Motor neuron (in vitro differentiated cells): ENCODE data around the gene CTTNBP2. TPM values are rescaled to one million over a fixed set of nuclear protein-coding genes. Genes with fewer than 3 reads are reported as not detected.

Source experiments
- ATAC-seq, 8 experiments: fragments of 200-7000 bp; cut with Tn5 transposase; replicated peaks in 6 of 8; 2 replicates each; pipeline ENCODE4 v1.8.0; 2021; ENCODE audit warnings: mild to moderate bottlenecking in 8 of 8, moderate library complexity in 8 of 8
- H3K27ac ChIP-seq, 2 donors: fragments of 250-450 bp; sonication (Bioruptor Pico); 2 replicates each; pipeline ENCODE4 v1.9.0; 2021; ENCODE audit warnings: antibody characterized with exemption in 2 of 2, mild to moderate bottlenecking in 2 of 2, moderate library complexity in 1 of 2
- H3K4me1 ChIP-seq, 2 donors: fragments of 250-450 bp; sonication (Bioruptor Pico); replicated peaks in 1 of 2; 2 replicates each; pipeline ENCODE4 v1.6.1; 2021; ENCODE audit warnings: antibody characterized with exemption in 2 of 2, mild to moderate bottlenecking in 2 of 2, moderate library complexity in 1 of 2
- H3K4me3 ChIP-seq, 5 donors: fragments of 250-450 bp; sonication (Bioruptor Pico); 2 replicates each; pipeline ENCODE4 v1.9.0; 2021; ENCODE audit warnings: antibody characterized with exemption in 5 of 5, mild to moderate bottlenecking in 5 of 5, moderate library complexity in 4 of 5
- WGBS, 10 experiments: fragments of 450-650 bp; shearing (Covaris generic); methylation state at CpG; one replicate each; pipeline ENCODE4 v1.0.0; 2022; 5-methylcytosine and 5-hydroxymethylcytosine counted together
- in situ Hi-C, 9 experiments: fragments of 400-800 bp; cut with MboI; loops; one replicate each; pipeline ENCODE4 v1.15.0; 2021; ENCODE audit warnings: low sequenced_read_pairs in 9 of 9, low pct_unique_long_range_greater_than_20kb in 2 of 9; ENCODE audit not compliant: unreplicated experiment in 9 of 9
- total RNA-seq, 8 experiments: library from RNA; unstranded; fragments of 300-600 nt; gene quantifications; 2 replicates each; pipeline versions ENCODE4 v1.2.3 to v1.2.4, GENCODE V29; 2022

CTTNBP2 gene
- total RNA-seq, 8 experiments from 2014 or later = 0.10 to 13.7 (median 12.6) TPM; not detected in 1

- in situ Hi-C loops = loop anchor here in 3 of 9 experiments (25.0 kb wide), 2 partner anchors 245 to 770 kb away; no protein-coding TSS in a partner anchor
- no peaks in the 10 kb centered on the region for H3K4me1 ChIP-seq
- ATAC-seq = no peak
- no peak overlapping the region for H3K27ac ChIP-seq
- no peak overlapping the region for H3K4me3 ChIP-seq
These were observed 166.2 kb downstream of the CTTNBP2 start for GRCh38 chr7:117707080-117707479.

GRCh38 chr7:117706210-117706609 lies 167.0 kb downstream of the CTTNBP2 start:
- in situ Hi-C loops = loop anchor here in 3 of 9 experiments (25.0 kb wide), 2 partner anchors 244 to 769 kb away; no protein-coding TSS in a partner anchor
- WGBS, 10 experiments = 0 to 100% (median 66%) methylated on average over 1 to 2 of the region's 2 CpGs; no CpG with 5 or more reads in 2 of the 10 experiments
- no peak overlapping the region for H3K27ac ChIP-seq
- no peaks in the 10 kb centered on the region for H3K4me1 ChIP-seq
- ATAC-seq = no peak
- H3K4me3 ChIP-seq = no peak overlapping the region

- no peak overlapping the region for H3K4me3 ChIP-seq
- H3K27ac ChIP-seq = no peak overlapping the region
- in situ Hi-C loops = loop anchor here in 3 of 9 experiments (25.0 kb wide), 2 partner anchors 243 to 768 kb away; no protein-coding TSS in a partner anchor
- 0 to 96% (median 83%) methylated on average over 1 to 4 of the region's 4 CpGs; no CpG with 5 or more reads in 1 of the 10 experiments for WGBS, 10 experiments
- ATAC-seq = no peak
- no peaks in the 10 kb centered on the region for H3K4me1 ChIP-seq
These were observed 167.6 kb downstream of the CTTNBP2 start for GRCh38 chr7:117705630-117706029.

GRCh38 chr7:117704063-117704462 lies 169.2 kb downstream of the CTTNBP2 start:
- in situ Hi-C loops = loop anchor here in 3 of 9 experiments (25.0 kb wide), 2 partner anchors 242 to 767 kb away; no protein-coding TSS in a partner anchor
- H3K27ac ChIP-seq = no peak overlapping the region
- H3K4me1 ChIP-seq = no peaks in the 10 kb centered on the region
- ATAC-seq = no peak
- WGBS, 10 experiments = 20 to 85% (median 37%) methylated on average over 2 to 3 of the region's 3 CpGs; no CpG with 5 or more reads in 4 of the 10 experiments
- H3K4me3 ChIP-seq = no peak overlapping the region

GRCh38 chr7:117698018-117698417 lies 175.2 kb downstream of the CTTNBP2 start:
- Histone ChIP-seq H3K4me3 (no peak overlapping the region), H3K27ac (no peak overlapping the region), H3K4me1 (no peaks in the 10 kb centered on the region)
- no peak for ATAC-seq
- in situ Hi-C loops = no loop called here
- WGBS, 10 experiments = 0 to 100% (median 86%) methylated on average over 1 to 2 of the region's 2 CpGs

GRCh38 chr7:117692338-117692737 lies 180.9 kb downstream of the CTTNBP2 start:
- no peaks in the 10 kb centered on the region for H3K4me1 ChIP-seq
- in situ Hi-C loops = no loop called here
- no peak overlapping the region for H3K4me3 ChIP-seq
- ATAC-seq = no peak
- 13 to 100% (median 70%) methylated on average over 2 to 5 of the region's 7 CpGs; no CpG with 5 or more reads in 5 of the 10 experiments for WGBS, 10 experiments
- no peak overlapping the region for H3K27ac ChIP-seq

GRCh38 chr7:117690147-117690546 lies 183.1 kb downstream of the CTTNBP2 start:
- no peak for ATAC-seq
- H3K27ac ChIP-seq = no peak overlapping the region
- 6 to 100% (median 67%) methylated on average over 1 to 3 of the region's 3 CpGs; no CpG with 5 or more reads in 2 of the 10 experiments for WGBS, 10 experiments
- H3K4me3 ChIP-seq = no peak overlapping the region
- in situ Hi-C loops = no loop called here
- H3K4me1 ChIP-seq = peaks cover 9 to 14% of the 10 kb centered on the region in 2 donors

GRCh38 chr7:117689406-117689805 lies 183.8 kb downstream of the CTTNBP2 start:
- Histone ChIP-seq H3K4me1 (peaks cover 10 to 16% of the 10 kb centered on the region in 2 donors), H3K27ac (no peak overlapping the region), H3K4me3 (no peak overlapping the region)
- in situ Hi-C loops = no loop called here
- no peak for ATAC-seq

- Histone ChIP-seq H3K4me1 (peaks cover 22 to 29% of the 10 kb centered on the region in 2 donors), H3K27ac (no peak overlapping the region), H3K4me3 (no peak overlapping the region)
- no peak for ATAC-seq
- in situ Hi-C loops = no loop called here
- 13 to 100% (median 75%) methylated on average over 1 to 2 of the region's 2 CpGs; no CpG with 5 or more reads in 2 of the 10 experiments for WGBS, 10 experiments
These were observed 185.1 kb downstream of the CTTNBP2 start for GRCh38 chr7:117688126-117688525.

- Histone ChIP-seq H3K4me1 (peaks cover 25 to 30% of the 10 kb centered on the region in 2 donors), H3K4me3 (no peak overlapping the region), H3K27ac (no peak overlapping the region)
- ATAC-seq = no peak
- in situ Hi-C loops = no loop called here
These were observed 186.8 kb downstream of the CTTNBP2 start for GRCh38 chr7:117686311-117686935.

- no peak overlapping the region for H3K27ac ChIP-seq
- H3K4me3 ChIP-seq = no peak overlapping the region
- in situ Hi-C loops = no loop called here
- peaks cover 25 to 30% of the 10 kb centered on the region in 2 donors for H3K4me1 ChIP-seq
- peak in 3 of 8 experiments; percentile 31 to 52 (median 49) for ATAC-seq
These were observed 187.4 kb downstream of the CTTNBP2 start for GRCh38 chr7:117685795-117686194.

- in situ Hi-C loops = no loop called here
- peak in 6 of 8 experiments; percentile 32 to 94 (median 86) for ATAC-seq
- H3K4me3 ChIP-seq = no peak overlapping the region
- peaks cover 25 to 30% of the 10 kb centered on the region in 2 donors for H3K4me1 ChIP-seq
- 0 to 71% (median 19%) methylated on average over 1 to 8 of the region's 8 CpGs; no CpG with 5 or more reads in 2 of the 10 experiments for WGBS, 10 experiments
- peak overlapping the region in 1 of 2 donors; percentile 13 for H3K27ac ChIP-seq
These were observed 189.6 kb downstream of the CTTNBP2 start for GRCh38 chr7:117683430-117684175.

GRCh38 chr7:117682681-117683385 lies 190.4 kb downstream of the CTTNBP2 start:
- Histone ChIP-seq H3K27ac (peak overlapping the region in 1 of 2 donors; percentile 13), H3K4me1 (peaks cover 25 to 30% of the 10 kb centered on the region in 2 donors), H3K4me3 (no peak overlapping the region)
- 0 to 94% (median 39%) methylated on average over 1 to 5 of the region's 5 CpGs for WGBS, 10 experiments
- in situ Hi-C loops = no loop called here
- ATAC-seq = peak in 5 of 8 experiments; percentile 22 to 71 (median 61)
